ENCODE results near the gene MYOM3. TPM values are rescaled to one million over a fixed set of nuclear protein-coding genes. Genes with fewer than 3 reads are reported as not detected.

MYOM3 gene
- 340 TPM for total RNA-seq

GRCh38 chr1:24111996-24112779 is at the start of gene MYOM3:
TSS of gene MYOM3 (minus strand) at chr1:24112135. CDS start at chr1:24108636, 3,499 bp downstream.
- Histone ChIP-seq H3K4me3 (ENCODE audit: low read length in 3 of 3) (peak within 1 kb of the TSS; percentile 79 to 94 (median 81)), H3K9me3 (ENCODE audit: control insufficient read depth in 3 of 3, low read length in 3 of 3) (no peaks in the 10 kb centered on the region)

DNA sequence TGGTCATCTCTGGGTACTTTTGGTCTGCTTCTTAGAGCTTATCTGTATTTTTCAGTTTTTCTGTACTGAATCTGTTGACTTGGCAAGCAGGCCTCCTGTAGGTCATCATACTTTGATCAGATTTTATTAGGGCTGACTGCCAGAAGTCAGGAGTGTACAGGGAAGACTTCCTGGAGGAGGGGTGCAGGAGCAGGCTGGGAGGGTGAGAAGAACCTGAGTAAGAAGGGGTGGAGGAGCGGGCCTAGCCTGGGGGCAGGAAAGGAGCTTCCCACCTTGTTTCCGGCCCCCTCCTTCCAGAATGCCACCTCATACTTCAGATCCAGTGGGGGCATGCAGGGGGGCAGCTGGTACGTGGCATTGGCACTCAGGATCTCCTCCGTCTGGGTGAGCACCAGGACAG is 49.3 kb upstream of the MYOM3 start:
- Histone ChIP-seq H3K27ac (ENCODE audit: low read depth, low read length) (no peak overlapping the region), H3K4me3 (ENCODE audit: low read length in 3 of 3) (no peak overlapping the region), H3K9ac (ENCODE audit: low read depth in 1 of 3, low read length in 3 of 3) (no peak overlapping the region), H3K27me3 (ENCODE audit: control insufficient read depth in 3 of 3, insufficient read depth in 3 of 3, low read length in 3 of 3) (no peaks in the 10 kb centered on the region), H3K4me1 (ENCODE audit: control insufficient read depth in 3 of 3, insufficient read depth in 3 of 3, low read length in 3 of 3) (peaks cover 11 to 21% (median 12%) of the 10 kb centered on the region in 3 donors), H3K9me3 (ENCODE audit: control insufficient read depth in 3 of 3, low read length in 3 of 3) (no peaks in the 10 kb centered on the region), H3K36me3 (ENCODE audit: control insufficient read depth in 3 of 3, insufficient read depth in 3 of 3, low read length in 3 of 3) (peaks cover 0 to 3% (median 0%) of the 10 kb centered on the region in 3 donors)

More at GRCh38 chr1:24111996-24112779, at the start of gene MYOM3:
- Histone ChIP-seq H3K27ac (ENCODE audit: low read depth, low read length) (peak within 1 kb of the TSS; percentile 98), H3K36me3 (ENCODE audit: control insufficient read depth in 3 of 3, insufficient read depth in 3 of 3, low read length in 3 of 3) (peaks cover 2 to 17% (median 9%) of the 10 kb centered on the region in 3 donors), H3K4me1 (ENCODE audit: control insufficient read depth in 3 of 3, insufficient read depth in 3 of 3, low read length in 3 of 3) (peaks cover 54 to 58% (median 55%) of the 10 kb centered on the region in 3 donors), H3K9ac (ENCODE audit: low read depth in 1 of 3, low read length in 3 of 3) (peak within 1 kb of the TSS; percentile 89 to 98 (median 97)), H3K27me3 (ENCODE audit: control insufficient read depth in 3 of 3, insufficient read depth in 3 of 3, low read length in 3 of 3) (peaks cover 0 to 7% (median 2%) of the 10 kb centered on the region in 3 donors)

GRCh38 chr1:24159366-24159765 is 47.4 kb upstream of the MYOM3 start:
- Histone ChIP-seq H3K9ac (ENCODE audit: low read depth in 1 of 3, low read length in 3 of 3) (no peak overlapping the region), H3K27ac (ENCODE audit: low read depth, low read length) (no peak overlapping the region), H3K9me3 (ENCODE audit: control insufficient read depth in 3 of 3, low read length in 3 of 3) (no peaks in the 10 kb centered on the region), H3K36me3 (ENCODE audit: control insufficient read depth in 3 of 3, insufficient read depth in 3 of 3, low read length in 3 of 3) (no peaks in the 10 kb centered on the region), H3K27me3 (ENCODE audit: control insufficient read depth in 3 of 3, insufficient read depth in 3 of 3, low read length in 3 of 3) (no peaks in the 10 kb centered on the region), H3K4me3 (ENCODE audit: low read length in 3 of 3) (no peak overlapping the region), H3K4me1 (ENCODE audit: control insufficient read depth in 3 of 3, insufficient read depth in 3 of 3, low read length in 3 of 3) (peaks cover 11 to 21% (median 12%) of the 10 kb centered on the region in 3 donors)

- peaks cover 0 to 2% (median 0%) of the 10 kb centered on the region in 3 donors for H3K27me3 ChIP-seq (ENCODE audit: control insufficient read depth in 3 of 3, insufficient read depth in 3 of 3, low read length in 3 of 3)
- H3K9ac ChIP-seq (ENCODE audit: low read depth in 1 of 3, low read length in 3 of 3): peak overlapping the region in 1 of 3 donors; percentile 40
These were observed 46.1 kb upstream of the MYOM3 start for GRCh38 chr1:24157918-24158481.

GRCh38 chr1:24156542-24157260 is 44.8 kb upstream of the MYOM3 start:
- H3K9me3 ChIP-seq (ENCODE audit: control insufficient read depth in 3 of 3, low read length in 3 of 3): no peaks in the 10 kb centered on the region
- peaks cover 0 to 10% (median 0%) of the 10 kb centered on the region in 3 donors for H3K27me3 ChIP-seq (ENCODE audit: control insufficient read depth in 3 of 3, insufficient read depth in 3 of 3, low read length in 3 of 3)
- no peak overlapping the region for H3K27ac ChIP-seq (ENCODE audit: low read depth, low read length)
- no peaks in the 10 kb centered on the region for H3K36me3 ChIP-seq (ENCODE audit: control insufficient read depth in 3 of 3, insufficient read depth in 3 of 3, low read length in 3 of 3)
- peaks cover 11 to 21% (median 12%) of the 10 kb centered on the region in 3 donors for H3K4me1 ChIP-seq (ENCODE audit: control insufficient read depth in 3 of 3, insufficient read depth in 3 of 3, low read length in 3 of 3)
- H3K9ac ChIP-seq (ENCODE audit: low read depth in 1 of 3, low read length in 3 of 3): no peak overlapping the region
- no peak overlapping the region for H3K4me3 ChIP-seq (ENCODE audit: low read length in 3 of 3)

More at GRCh38 chr1:24157918-24158481, 46.1 kb upstream of the MYOM3 start:
- H3K9me3 ChIP-seq (ENCODE audit: control insufficient read depth in 3 of 3, low read length in 3 of 3): no peaks in the 10 kb centered on the region
- no peak overlapping the region for H3K27ac ChIP-seq (ENCODE audit: low read depth, low read length)
- H3K4me1 ChIP-seq (ENCODE audit: control insufficient read depth in 3 of 3, insufficient read depth in 3 of 3, low read length in 3 of 3): peaks cover 11 to 21% (median 12%) of the 10 kb centered on the region in 3 donors
- H3K36me3 ChIP-seq (ENCODE audit: control insufficient read depth in 3 of 3, insufficient read depth in 3 of 3, low read length in 3 of 3): no peaks in the 10 kb centered on the region
- no peak overlapping the region for H3K4me3 ChIP-seq (ENCODE audit: low read length in 3 of 3)

GRCh38 chr1:24155011-24155782 is 43.3 kb upstream of the MYOM3 start:
- Histone ChIP-seq H3K9me3 (ENCODE audit: control insufficient read depth in 3 of 3, low read length in 3 of 3) (no peaks in the 10 kb centered on the region), H3K9ac (ENCODE audit: low read depth in 1 of 3, low read length in 3 of 3) (peak overlapping the region in 1 of 3 donors; percentile 40), H3K4me3 (ENCODE audit: low read length in 3 of 3) (no peak overlapping the region), H3K27ac (ENCODE audit: low read depth, low read length) (no peak overlapping the region), H3K27me3 (ENCODE audit: control insufficient read depth in 3 of 3, insufficient read depth in 3 of 3, low read length in 3 of 3) (peaks cover 0 to 10% (median 0%) of the 10 kb centered on the region in 3 donors), H3K36me3 (ENCODE audit: control insufficient read depth in 3 of 3, insufficient read depth in 3 of 3, low read length in 3 of 3) (no peaks in the 10 kb centered on the region), H3K4me1 (ENCODE audit: control insufficient read depth in 3 of 3, insufficient read depth in 3 of 3, low read length in 3 of 3) (peaks cover 11 to 19% (median 18%) of the 10 kb centered on the region in 3 donors)

DNA sequence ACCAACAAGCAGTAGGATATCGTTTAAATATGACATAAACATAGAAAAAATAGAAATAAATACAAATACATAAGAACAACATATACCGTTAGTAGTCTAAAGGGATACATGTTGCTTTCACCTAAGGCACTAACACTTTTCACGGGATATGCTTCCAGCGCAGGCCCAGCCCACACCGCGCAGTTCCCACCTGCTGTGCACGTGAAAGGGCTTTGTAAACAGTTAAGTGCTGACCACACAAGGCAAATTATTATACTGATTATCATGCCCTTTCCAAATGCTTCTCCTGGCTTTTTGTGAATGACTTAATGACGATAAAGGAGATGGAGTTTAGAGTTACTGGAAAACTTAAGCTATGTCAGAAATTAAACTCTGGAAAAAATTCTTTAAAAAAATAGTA is 42.3 kb upstream of the MYOM3 start:
- H3K27me3 ChIP-seq (ENCODE audit: control insufficient read depth in 3 of 3, insufficient read depth in 3 of 3, low read length in 3 of 3): peaks cover 0 to 10% (median 0%) of the 10 kb centered on the region in 3 donors
- H3K9ac ChIP-seq (ENCODE audit: low read depth in 1 of 3, low read length in 3 of 3): no peak overlapping the region
- no peaks in the 10 kb centered on the region for H3K9me3 ChIP-seq (ENCODE audit: control insufficient read depth in 3 of 3, low read length in 3 of 3)
- no peak overlapping the region for H3K4me3 ChIP-seq (ENCODE audit: low read length in 3 of 3)
- H3K4me1 ChIP-seq (ENCODE audit: control insufficient read depth in 3 of 3, insufficient read depth in 3 of 3, low read length in 3 of 3): peaks cover 11 to 24% (median 21%) of the 10 kb centered on the region in 3 donors
- no peaks in the 10 kb centered on the region for H3K36me3 ChIP-seq (ENCODE audit: control insufficient read depth in 3 of 3, insufficient read depth in 3 of 3, low read length in 3 of 3)
- no peak overlapping the region for H3K27ac ChIP-seq (ENCODE audit: low read depth, low read length)

DNA sequence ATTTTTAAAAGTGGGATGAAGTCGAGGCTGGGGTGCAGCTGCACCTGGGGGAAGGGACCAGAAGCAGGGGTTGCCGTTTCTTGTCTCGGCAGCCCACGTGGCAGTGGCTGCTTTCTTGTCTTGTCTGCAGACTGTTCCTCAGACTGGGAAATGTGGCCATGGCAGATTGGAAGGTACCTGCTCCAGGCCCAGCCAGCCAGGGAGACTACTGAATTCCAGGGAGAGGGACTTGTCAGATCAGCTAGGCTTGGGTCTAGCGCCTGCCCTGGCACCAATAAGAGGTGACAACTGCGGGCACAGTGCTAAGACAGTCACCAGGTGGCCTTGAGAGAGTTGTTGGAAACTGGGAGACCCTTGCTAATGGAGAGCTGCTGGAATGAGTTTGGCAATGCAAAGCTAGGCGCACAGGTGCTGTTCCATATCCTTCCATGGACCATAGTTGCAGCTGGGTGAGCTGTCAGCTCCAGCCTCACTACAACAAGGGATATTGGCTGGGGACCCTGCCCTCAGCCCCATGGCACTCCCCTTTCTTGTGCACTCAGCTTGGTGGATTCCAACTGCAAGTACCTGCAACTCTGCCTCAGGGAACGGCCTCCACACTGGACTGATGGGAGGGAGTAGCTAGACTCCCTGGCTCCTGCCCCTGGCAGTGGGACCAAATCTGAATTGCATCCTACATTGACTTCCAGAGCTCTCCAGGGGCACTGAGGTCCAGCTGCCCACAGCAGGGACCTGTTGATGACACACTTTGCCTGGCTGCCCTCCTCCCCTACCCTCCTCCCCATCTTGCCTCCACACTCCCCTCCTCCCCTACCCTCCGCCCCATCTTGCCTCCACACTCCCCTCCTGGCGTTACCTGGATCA is 40.9 kb upstream of the MYOM3 start:
- no peaks in the 10 kb centered on the region for H3K9me3 ChIP-seq (ENCODE audit: control insufficient read depth in 3 of 3, low read length in 3 of 3)
- H3K27me3 ChIP-seq (ENCODE audit: control insufficient read depth in 3 of 3, insufficient read depth in 3 of 3, low read length in 3 of 3): peaks cover 0 to 10% (median 0%) of the 10 kb centered on the region in 3 donors
- H3K27ac ChIP-seq (ENCODE audit: low read depth, low read length): no peak overlapping the region
- no peak overlapping the region for H3K4me3 ChIP-seq (ENCODE audit: low read length in 3 of 3)
- H3K9ac ChIP-seq (ENCODE audit: low read depth in 1 of 3, low read length in 3 of 3): no peak overlapping the region
- no peaks in the 10 kb centered on the region for H3K36me3 ChIP-seq (ENCODE audit: control insufficient read depth in 3 of 3, insufficient read depth in 3 of 3, low read length in 3 of 3)
- peaks cover 6 to 17% (median 14%) of the 10 kb centered on the region in 3 donors for H3K4me1 ChIP-seq (ENCODE audit: control insufficient read depth in 3 of 3, insufficient read depth in 3 of 3, low read length in 3 of 3)

DNA sequence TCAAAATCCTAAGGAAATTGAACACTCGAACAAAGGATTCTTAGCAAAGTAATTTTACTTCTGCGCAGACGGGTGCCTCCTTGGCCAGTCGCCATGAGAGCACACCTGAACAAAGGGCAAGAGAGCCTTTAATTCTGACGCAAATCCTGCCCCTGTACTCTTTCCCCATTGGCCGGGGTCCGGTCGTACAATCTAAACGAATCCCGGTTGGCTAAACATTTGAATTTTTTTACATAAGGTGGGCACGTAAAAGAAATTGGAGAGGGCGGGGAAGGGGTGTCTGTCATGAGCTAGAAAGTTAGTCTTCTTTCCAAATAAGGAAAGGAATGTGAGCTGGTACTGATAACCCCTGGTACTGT is 39.2 kb upstream of the MYOM3 start:
- Histone ChIP-seq H3K9me3 (ENCODE audit: control insufficient read depth in 3 of 3, low read length in 3 of 3) (no peaks in the 10 kb centered on the region), H3K4me3 (ENCODE audit: low read length in 3 of 3) (no peak overlapping the region), H3K9ac (ENCODE audit: low read depth in 1 of 3, low read length in 3 of 3) (no peak overlapping the region), H3K27me3 (ENCODE audit: control insufficient read depth in 3 of 3, insufficient read depth in 3 of 3, low read length in 3 of 3) (peaks cover 0 to 10% (median 0%) of the 10 kb centered on the region in 3 donors), H3K4me1 (ENCODE audit: control insufficient read depth in 3 of 3, insufficient read depth in 3 of 3, low read length in 3 of 3) (peaks cover 0 to 11% (median 9%) of the 10 kb centered on the region in 3 donors), H3K27ac (ENCODE audit: low read depth, low read length) (no peak overlapping the region), H3K36me3 (ENCODE audit: control insufficient read depth in 3 of 3, insufficient read depth in 3 of 3, low read length in 3 of 3) (no peaks in the 10 kb centered on the region)

All from skeletal muscle tissue (tissue), 4 donors.